ENCODE data around the gene PLCD1. TPM values are rescaled to one million over a fixed set of nuclear protein-coding genes. Genes with fewer than 3 reads are reported as not detected.

Gene PLCD1
- total and polyA plus RNA-seq, 2 of the 8 experiments (the other 6 are each of a cell fraction or from before 2014, with no cell fraction given): 15.3 to 19.2 TPM

DNA sequence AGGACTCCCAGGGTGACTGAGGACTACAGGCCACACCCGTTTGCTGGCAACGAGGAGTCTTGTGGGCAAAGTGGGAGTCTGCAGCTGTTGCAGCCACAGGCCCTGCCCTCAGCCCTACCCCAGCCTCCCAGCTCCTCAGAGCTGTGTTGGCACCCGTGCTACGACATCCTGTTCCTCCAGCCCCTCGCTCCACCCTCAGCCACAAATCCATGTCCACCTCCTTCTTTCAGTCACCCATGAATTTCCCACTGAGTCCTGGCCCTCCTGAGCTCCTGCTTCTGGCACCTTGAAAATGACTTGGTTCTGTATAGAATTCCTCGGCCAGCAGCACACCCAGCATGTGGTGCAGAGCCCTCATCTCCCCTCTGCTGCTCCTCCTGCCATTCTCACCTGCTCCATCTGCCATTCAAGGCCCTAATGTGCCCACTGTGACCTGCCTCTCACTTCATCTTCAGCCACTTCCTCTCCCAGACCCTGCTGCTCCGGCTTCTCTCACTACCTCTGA is 59.8 kb downstream of the PLCD1 start:
- Histone ChIP-seq H3K27me3 (replicated peaks in 1 of 4; ENCODE audit: control insufficient read depth in 3 of 4, extremely low read depth in 1 of 4, insufficient read depth in 3 of 4, low read length in 3 of 4) (no peaks in the 10 kb centered on the region), H3K4me3 (ENCODE audit: extremely low read depth in 1 of 4, insufficient read depth in 2 of 4, low read depth in 3 of 4, low read length in 4 of 4) (no peak overlapping the region), H2AFZ (ENCODE audit: low read length) (no peak overlapping the region), H2BK12ac (ENCODE audit: low read depth, low read length) (no peak overlapping the region), H3K14ac (ENCODE audit: insufficient read length) (no peak overlapping the region), H4K5ac (ENCODE audit: insufficient read length, low read depth, low read length) (no peak overlapping the region), H2BK5ac (ENCODE audit: low read depth, low read length) (no peak overlapping the region), H3K36me3 (ENCODE audit: control insufficient read depth in 2 of 4, insufficient read depth in 4 of 4, low read length in 3 of 4) (no peaks in the 10 kb centered on the region; a peak in 1 of 8 replicates), H4K8ac (ENCODE audit: extremely low read depth, insufficient read depth, low read length) (no peak overlapping the region), H3K23me2 (ENCODE audit: low read depth, low read length) (no peaks in the 10 kb centered on the region), H4K20me1 (replicated peaks in 1 of 2; ENCODE audit: control insufficient read depth in 1 of 2, insufficient read depth in 2 of 2, low read length in 2 of 2) (peaks cover 0 to 2% of the 10 kb centered on the region in 2 experiments), H3K9ac (replicated peaks in 1 of 4; ENCODE audit: extremely low read depth in 1 of 4, low read depth in 3 of 4, low read length in 3 of 4) (no peak overlapping the region; a peak in 1 of 7 replicates), H3K56ac (replicated peaks; ENCODE audit: insufficient read length, low read depth, low read length) (no peak overlapping the region), H3K79me2 (ENCODE audit: control insufficient read depth in 1 of 2, insufficient read depth in 2 of 2, low read length in 2 of 2) (no peaks in the 10 kb centered on the region), H2BK120ac (replicated peaks; ENCODE audit: low read depth, low read length) (no peak overlapping the region), H3K4me2 (ENCODE audit: insufficient read depth in 1 of 2, low read depth in 2 of 2, low read length in 2 of 2) (no peak overlapping the region), H3K18ac (ENCODE audit: extremely low read depth, low read length) (no peak overlapping the region), H2BK20ac (ENCODE audit: low read length) (no peak overlapping the region), H3K79me1 (ENCODE audit: low read depth, low read length) (no peaks in the 10 kb centered on the region), H4K91ac (replicated peaks; ENCODE audit: insufficient read length, low read length) (no peak overlapping the region), H2BK15ac (ENCODE audit: low read length) (no peak overlapping the region; the same call in 1 of the 2 replicates), H3K4ac (replicated peaks; ENCODE audit: insufficient read length, low read depth, low read length) (no peak overlapping the region), H3K4me1 (replicated peaks in 1 of 4; ENCODE audit: control insufficient read depth in 3 of 4, insufficient read depth in 4 of 4, low read length in 3 of 4) (peaks cover 0 to 3% (median 0%) of the 10 kb centered on the region in 4 experiments; a peak in 1 of 7 replicates), H3K23ac (ENCODE audit: insufficient read length) (no peak overlapping the region), H2AK5ac (ENCODE audit: low read depth, low read length) (no peak overlapping the region), H3K27ac (ENCODE audit: low read depth, low read length) (no peak overlapping the region), H3K9me3 (ENCODE audit: insufficient read depth in 2 of 2, low read depth in 1 of 2, low read length in 1 of 2) (no peaks in the 10 kb centered on the region)
- ChIA-PET POLR2A (ENCODE audit: partially characterized antibody) (no interaction called here), CTCF (ENCODE audit: partially characterized antibody) (interaction anchor here (0.9 to 8.3 kb wide), 8 partner anchors 8 to 151 kb away, joined by 3 to 134 read pairs (median 6); partner anchors contain the start of gene VILL)
- FAIRE-seq: no peak
- WGBS, 2 experiments (ENCODE audit: extremely low coverage in 1 of 2, insufficient coverage in 1 of 2, insufficient read length in 1 of 2, insufficient replicate concordance in 2 of 2, low coverage in 1 of 2, low lambda C conversion rate in 2 of 2, missing lambda C conversion rate in 1 of 2): 90% methylated on average over 7 of the region's 7 CpGs; no CpG with 5 or more reads in 1 of the 2 experiments
- DNase-seq (ENCODE audit: low read depth in 1 of 2, low spot score in 2 of 2): no peak
- no peak for TF ChIP-seq JUN (IDR thresholded peaks at IDR 0.05; ENCODE audit: low read depth, low read length)
- TF ChIP-seq TCF12 (IDR thresholded peaks at IDR 0.05; ENCODE audit: low read depth, low read length): no peak
- no peak for TF ChIP-seq SP2 (IDR thresholded peaks at IDR 0.05; ENCODE audit: low read length)
- no peak for TF ChIP-seq EZH2 (IDR thresholded peaks at IDR 0.05; ENCODE audit: low read depth, low read length, severe bottlenecking)
- TF ChIP-seq HDAC2 (IDR thresholded peaks at IDR 0.05; ENCODE audit: borderline replicate concordance in 1 of 2, low read depth in 2 of 2, low read length in 2 of 2): no peak
